Measurements from ENCODE around the gene CHKB. TPM values are rescaled to one million over a fixed set of nuclear protein-coding genes. Genes with fewer than 3 reads are reported as not detected.

CHKB gene
- total RNA-seq, 4 donors from 2014 or later: 74.8 to 232 (median 86.1) TPM

DNA sequence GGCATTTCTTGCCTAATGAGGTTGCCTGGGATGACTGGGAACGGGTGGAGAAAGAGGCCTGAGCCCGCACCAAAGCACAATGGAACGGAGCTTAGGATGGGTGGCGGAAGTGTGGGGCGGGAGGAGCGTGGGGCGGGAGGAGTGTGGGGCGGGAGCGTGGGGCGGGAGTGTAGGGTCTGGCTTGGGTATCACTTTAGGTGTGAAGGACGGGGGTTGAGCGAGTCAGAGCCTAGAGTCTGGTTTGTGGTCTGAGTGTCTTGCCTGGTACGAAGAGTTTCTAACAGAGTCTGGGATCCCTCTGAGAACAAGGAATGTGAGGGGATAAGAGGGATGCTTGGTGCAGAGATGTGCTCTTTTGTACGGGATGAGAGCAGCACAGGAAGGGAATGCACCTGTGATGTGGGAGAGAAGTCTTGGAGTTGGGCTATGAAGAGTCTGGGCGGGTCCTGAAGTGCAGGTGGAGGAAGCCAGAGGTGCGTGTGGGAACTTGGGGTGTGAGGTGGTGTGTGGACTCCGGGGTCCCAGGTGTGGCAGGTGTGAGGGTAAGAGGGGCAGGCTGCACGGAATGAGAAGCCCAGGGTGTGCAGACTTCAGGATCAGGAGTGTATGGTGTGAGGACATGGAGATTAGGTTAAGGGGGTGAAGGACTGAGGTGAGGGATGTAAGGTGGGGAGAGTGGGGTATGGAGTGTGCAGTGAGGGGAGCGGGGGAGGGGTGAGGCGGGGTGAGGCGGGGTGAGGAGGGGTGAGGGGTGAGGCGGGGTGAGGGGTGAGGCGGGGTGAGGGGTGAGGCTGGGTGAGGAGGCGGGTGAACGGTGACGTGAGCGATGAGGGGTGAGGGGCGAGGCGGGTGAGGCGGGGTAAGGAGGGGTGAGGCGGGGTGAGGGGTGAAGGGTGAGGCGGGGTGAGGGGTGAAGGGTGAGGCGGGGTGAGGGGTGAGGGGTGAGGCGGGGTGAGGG is 21.0 kb downstream of the CHKB start:
- Histone ChIP-seq H3K36me3 (no peaks in the 10 kb centered on the region), H3K4me3 (no peak overlapping the region), H3K27me3 (peaks cover 4% of the 10 kb centered on the region), H3K27ac (no peak overlapping the region), H3K4me1 (peaks cover 0 to 22% (median 12%) of the 10 kb centered on the region in 4 donors), H3K9me3 (no peaks in the 10 kb centered on the region)
- WGBS, 2 donors (ENCODE audit: low coverage in 1 of 2): 77 to 93% methylated on average over 6 to 21 of the region's 34 CpGs
- no peak for DNase-seq
- intact Hi-C loops (cut with DNase I; ENCODE audit: low total_unique reads): no loop called here
- in situ Hi-C loops (cut with MboI; ENCODE audit: low pct_ligation_motif_present in 1 of 4, low pct_unique_long_range_greater_than_20kb in 1 of 4, low sequenced_read_pairs in 3 of 4): no loop called here
- TF ChIP-seq POLR2AphosphoS5 (IDR thresholded peaks at IDR 0.05): no peak
- no peak for TF ChIP-seq EP300 (IDR thresholded peaks at IDR 0.05; ENCODE audit: low read depth)
- no peak for TF ChIP-seq POLR2A (IDR thresholded peaks at IDR 0.05)
- TF ChIP-seq, protein P1, sequence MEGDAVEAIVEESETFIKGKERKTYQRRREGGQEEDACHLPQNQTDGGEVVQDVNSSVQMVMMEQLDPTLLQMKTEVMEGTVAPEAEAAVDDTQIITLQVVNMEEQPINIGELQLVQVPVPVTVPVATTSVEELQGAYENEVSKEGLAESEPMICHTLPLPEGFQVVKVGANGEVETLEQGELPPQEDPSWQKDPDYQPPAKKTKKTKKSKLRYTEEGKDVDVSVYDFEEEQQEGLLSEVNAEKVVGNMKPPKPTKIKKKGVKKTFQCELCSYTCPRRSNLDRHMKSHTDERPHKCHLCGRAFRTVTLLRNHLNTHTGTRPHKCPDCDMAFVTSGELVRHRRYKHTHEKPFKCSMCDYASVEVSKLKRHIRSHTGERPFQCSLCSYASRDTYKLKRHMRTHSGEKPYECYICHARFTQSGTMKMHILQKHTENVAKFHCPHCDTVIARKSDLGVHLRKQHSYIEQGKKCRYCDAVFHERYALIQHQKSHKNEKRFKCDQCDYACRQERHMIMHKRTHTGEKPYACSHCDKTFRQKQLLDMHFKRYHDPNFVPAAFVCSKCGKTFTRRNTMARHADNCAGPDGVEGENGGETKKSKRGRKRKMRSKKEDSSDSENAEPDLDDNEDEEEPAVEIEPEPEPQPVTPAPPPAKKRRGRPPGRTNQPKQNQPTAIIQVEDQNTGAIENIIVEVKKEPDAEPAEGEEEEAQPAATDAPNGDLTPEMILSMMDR (IDR thresholded peaks at IDR 0.05): no peak

DNA sequence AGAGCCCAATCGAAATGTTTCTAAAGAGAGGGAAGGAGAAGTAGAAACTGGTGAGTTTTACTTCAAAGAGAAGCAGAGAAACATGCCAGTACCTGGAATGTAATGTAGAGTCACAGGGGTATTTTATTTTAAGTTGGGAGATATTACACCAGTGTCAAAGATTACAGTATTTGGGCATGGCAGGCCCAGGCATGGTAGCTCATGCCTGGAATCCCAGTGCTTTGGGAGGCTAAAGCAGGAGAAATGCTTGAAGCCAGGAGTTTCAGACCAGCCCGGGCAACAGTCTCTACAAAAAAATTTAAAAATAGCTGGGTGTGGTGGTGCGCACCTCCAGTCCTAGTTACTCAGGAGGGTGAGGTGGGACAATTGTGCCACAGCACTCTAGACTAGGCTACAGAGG is 22.6 kb downstream of the CHKB start:
- Histone ChIP-seq H3K9me3 (no peaks in the 10 kb centered on the region), H3K27me3 (peaks cover 4% of the 10 kb centered on the region), H3K4me1 (peaks cover 0 to 19% (median 12%) of the 10 kb centered on the region in 4 donors), H3K27ac (no peak overlapping the region), H3K4me3 (no peak overlapping the region), H3K36me3 (no peaks in the 10 kb centered on the region)
- in situ Hi-C loops (cut with MboI; ENCODE audit: low pct_ligation_motif_present in 1 of 4, low pct_unique_long_range_greater_than_20kb in 1 of 4, low sequenced_read_pairs in 3 of 4): no loop called here
- WGBS, 2 donors (ENCODE audit: low coverage in 1 of 2): 76 to 89% methylated on average over 3 of the region's 3 CpGs
- TF ChIP-seq, protein P1 (IDR thresholded peaks at IDR 0.05): no peak
- no peak for TF ChIP-seq POLR2AphosphoS5 (IDR thresholded peaks at IDR 0.05)
- no peak for TF ChIP-seq POLR2A (IDR thresholded peaks at IDR 0.05)
- TF ChIP-seq EP300 (IDR thresholded peaks at IDR 0.05; ENCODE audit: low read depth): no peak
- intact Hi-C loops (cut with DNase I; ENCODE audit: low total_unique reads): no loop called here
- DNase-seq: no peak

DNA sequence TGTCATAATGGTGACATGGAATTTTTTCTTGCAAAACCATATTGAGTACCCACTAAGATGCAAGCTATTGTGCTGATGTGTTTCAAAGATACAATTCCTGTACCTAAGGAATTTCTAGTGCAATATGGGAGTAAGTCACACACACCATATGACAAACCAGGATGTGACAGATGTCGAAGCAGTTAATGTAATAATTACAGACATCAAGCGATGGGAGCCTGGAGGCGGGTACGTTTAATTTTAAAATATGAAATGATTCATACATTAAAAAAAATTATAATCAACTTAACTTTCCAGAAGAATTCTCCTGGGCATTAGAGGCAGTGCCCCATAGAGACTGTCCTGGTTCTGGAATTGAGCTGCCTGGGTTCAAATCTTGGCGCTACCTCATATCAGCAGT is 25.9 kb downstream of the CHKB start:
- Histone ChIP-seq H3K4me3 (no peak overlapping the region), H3K27ac (no peak overlapping the region), H3K4me1 (no peaks in the 10 kb centered on the region), H3K36me3 (no peaks in the 10 kb centered on the region), H3K27me3 (peaks cover 4% of the 10 kb centered on the region), H3K9me3 (no peaks in the 10 kb centered on the region)
- intact Hi-C loops (cut with DNase I; ENCODE audit: low total_unique reads): no loop called here
- WGBS, 2 donors (ENCODE audit: low coverage in 1 of 2): 83 to 93% methylated on average over 4 to 5 of the region's 5 CpGs
- in situ Hi-C loops (cut with MboI; ENCODE audit: low pct_ligation_motif_present in 1 of 4, low pct_unique_long_range_greater_than_20kb in 1 of 4, low sequenced_read_pairs in 3 of 4): no loop called here
- no peak for DNase-seq
- no peak for TF ChIP-seq POLR2AphosphoS5 (IDR thresholded peaks at IDR 0.05)
- no peak for TF ChIP-seq EP300 (IDR thresholded peaks at IDR 0.05; ENCODE audit: low read depth)
- TF ChIP-seq POLR2A (IDR thresholded peaks at IDR 0.05): no peak
- TF ChIP-seq, protein P1 (IDR thresholded peaks at IDR 0.05): no peak

DNA sequence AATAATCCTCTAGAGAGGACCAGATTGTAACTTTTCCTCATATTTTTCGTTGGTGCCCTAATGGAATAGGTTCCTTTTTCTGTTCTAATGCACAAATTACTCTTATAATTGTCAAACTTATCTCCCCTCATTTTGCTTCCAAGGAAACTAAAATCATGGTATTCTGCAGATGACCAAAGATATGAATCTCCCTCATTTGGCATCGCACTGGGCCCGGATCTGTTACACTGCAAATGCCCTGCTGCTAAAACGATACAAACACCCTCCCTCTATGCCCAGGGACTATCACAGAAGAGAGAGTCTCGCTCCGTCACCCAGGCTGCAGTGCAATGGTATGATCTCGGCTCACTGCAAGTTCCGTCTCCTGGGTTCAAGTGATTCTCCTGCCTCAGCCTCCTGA is 29.3 kb downstream of the CHKB start:
- WGBS, 2 donors (ENCODE audit: low coverage in 1 of 2): 83 to 87% methylated on average over 4 to 8 of the region's 8 CpGs
- intact Hi-C loops (cut with DNase I; ENCODE audit: low total_unique reads): no loop called here
- in situ Hi-C loops (cut with MboI; ENCODE audit: low pct_ligation_motif_present in 1 of 4, low pct_unique_long_range_greater_than_20kb in 1 of 4, low sequenced_read_pairs in 3 of 4): no loop called here

More for the DNA sequence above, 29.3 kb downstream of the CHKB start:
- Histone ChIP-seq H3K4me3 (no peak overlapping the region), H3K4me1 (peaks cover 3 to 11% (median 8%) of the 10 kb centered on the region in 4 donors), H3K9me3 (no peaks in the 10 kb centered on the region), H3K36me3 (no peaks in the 10 kb centered on the region), H3K27me3 (peaks cover 17% of the 10 kb centered on the region), H3K27ac (no peak overlapping the region)
- TF ChIP-seq EP300 (IDR thresholded peaks at IDR 0.05; ENCODE audit: low read depth) (no peak), POLR2A (IDR thresholded peaks at IDR 0.05) (no peak), POLR2AphosphoS5 (IDR thresholded peaks at IDR 0.05) (no peak)
- TF ChIP-seq, protein P1 (IDR thresholded peaks at IDR 0.05): no peak
- no peak for DNase-seq

Data from transverse colon (tissue), 4 donors.